Peyer's patch (tissue), 4 donors: ENCODE results near the gene SGTA. TPM values are rescaled to one million over a fixed set of nuclear protein-coding genes. Genes with fewer than 3 reads are reported as not detected.
A peak's percentile ranks its signal among the peaks of the same experiment; 100 is the strongest.

Experiments
- DNase-seq, 3 donors: peaks; one replicate each; pipeline ENCODE4 v3.0.0-alpha.2; 2017 to 2019
- H3K27ac ChIP-seq, 4 donors: fragments of 200-600 bp; sonication (generic); one replicate each; pipeline ENCODE4 v1.5.1; 2016 to 2019
- H3K27me3 ChIP-seq, 2 donors: fragments of 200-600 bp; sonication (generic); one replicate each; pipeline ENCODE4 v1.5.1; 2019
- H3K36me3 ChIP-seq, 3 donors: fragments of 200-600 bp; sonication (generic); one replicate each; pipeline ENCODE4 v1.5.1; 2016 to 2019
- H3K4me1 ChIP-seq, 4 donors: fragments of 200-600 bp; sonication (generic); one replicate each; pipeline ENCODE4 v1.5.1; 2016 to 2019
- H3K4me3 ChIP-seq, 4 donors: fragments of 200-600 bp; sonication (generic); 1 replicate in 3 of 4; 2 replicates in 1 of 4; pipeline ENCODE4 v1.5.1; 2016 to 2019; ENCODE audit warnings: mild to moderate bottlenecking in 1 of 4
- H3K9me3 ChIP-seq, 4 donors: fragments of 200-600 bp; sonication (generic); one replicate each; pipeline ENCODE4 v1.5.1; 2016 to 2019; ENCODE audit warnings: mild to moderate bottlenecking in 1 of 4
- CTCF ChIP-seq, 6 experiments: fragments of 450-650 bp in 4 of 6; fragments of 200-600 bp in 2 of 6; sonication (generic) in 1 of 6; IDR thresholded peaks; one replicate each; pipeline ENCODE4 v1.5.1; 2017 to 2019; ENCODE audit warnings: antibody characterized with exemption in 6 of 6, mild to moderate bottlenecking in 3 of 6, moderate library complexity in 1 of 6
- POLR2A ChIP-seq, 2 donors: fragments of 450-650 bp; IDR thresholded peaks; one replicate each; pipeline ENCODE4 v1.5.1; 2017; ENCODE audit warnings: antibody characterized with exemption in 2 of 2, mild to moderate bottlenecking in 2 of 2, moderate library complexity in 2 of 2
- total RNA-seq, 4 donors: library from RNA; depleted of rRNA; stranded (reverse); fragments of >200 nt; gene quantifications; one replicate each; pipeline ENCODE4 v1.1.0, GENCODE V29; 2016

Gene SGTA
- total RNA-seq, 4 donors from 2014 or later, result 26.4 to 62.5 (median 45.7) TPM

- TF ChIP-seq CTCF (IDR thresholded peaks at IDR 0.05), result no peak
- no peak for TF ChIP-seq POLR2A (IDR thresholded peaks at IDR 0.05)
Measured at GRCh38 chr19:2774953-2775555, 8.0 kb downstream of the SGTA start.

GRCh38 chr19:2774083-2774679 lies 8.9 kb downstream of the SGTA start:
- Histone ChIP-seq H3K4me3 (no peak overlapping the region), H3K4me1 (peaks cover 0 to 20% (median 7%) of the 10 kb centered on the region in 4 donors), H3K9me3 (no peaks in the 10 kb centered on the region), H3K36me3 (no peaks in the 10 kb centered on the region), H3K27ac (peak overlapping the region in 1 of 4 donors; percentile 84), H3K27me3 (no peaks in the 10 kb centered on the region)
- DNase-seq, result no peak
- TF ChIP-seq CTCF (IDR thresholded peaks at IDR 0.05) (no peak), POLR2A (IDR thresholded peaks at IDR 0.05) (no peak)

More at GRCh38 chr19:2774953-2775555, 8.0 kb downstream of the SGTA start:
- Histone ChIP-seq H3K4me3 (peak overlapping the region in 2 of 4 donors; percentile 8 to 25), H3K9me3 (no peaks in the 10 kb centered on the region), H3K4me1 (peaks cover 0 to 20% (median 7%) of the 10 kb centered on the region in 4 donors), H3K27me3 (no peaks in the 10 kb centered on the region), H3K27ac (peak overlapping the region; percentile 64 to 84 (median 74)), H3K36me3 (no peaks in the 10 kb centered on the region)
- no peak for DNase-seq

DNA sequence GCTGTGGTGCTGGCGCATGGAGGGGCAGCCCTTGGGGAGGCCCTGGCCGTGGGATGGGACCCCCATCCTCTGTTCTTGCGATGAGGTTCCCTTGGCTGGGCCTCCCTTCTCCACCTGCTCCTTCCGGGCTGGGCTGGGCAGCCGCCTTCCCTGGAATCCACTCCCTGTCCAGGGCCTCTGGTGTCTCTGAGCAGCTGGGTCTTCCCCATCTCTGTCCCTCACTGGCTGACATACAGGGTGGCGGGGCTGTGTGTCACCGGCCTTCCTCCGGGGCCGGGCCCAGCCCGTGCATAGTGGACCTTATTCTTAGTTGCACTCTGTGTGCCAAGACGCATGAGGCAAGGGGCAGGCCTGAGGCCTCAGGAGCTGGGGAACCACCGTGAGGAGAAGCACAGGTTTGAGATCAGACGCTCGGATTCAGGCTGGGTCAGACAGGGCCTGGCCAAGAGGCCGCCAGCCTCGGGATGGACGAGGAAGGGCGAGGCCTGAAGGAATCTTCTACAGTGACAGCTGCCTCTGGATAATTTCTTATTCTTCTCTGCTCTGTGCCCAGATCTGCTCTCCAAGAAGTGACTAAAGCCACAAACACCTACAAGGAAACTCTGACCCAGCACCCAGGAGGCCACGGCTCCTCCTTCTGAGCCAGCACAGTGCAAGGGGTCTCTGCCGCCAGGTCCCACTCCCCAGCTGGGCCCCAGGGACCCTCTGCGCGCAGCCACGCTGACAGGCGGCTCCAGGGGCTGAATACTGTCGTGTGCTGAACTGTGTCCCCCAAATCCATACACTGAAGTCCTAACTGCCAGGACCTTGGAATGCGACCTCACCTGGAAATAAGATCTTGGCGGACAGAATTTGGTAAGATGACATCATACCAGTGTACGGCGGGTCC lies 11.0 kb downstream of the SGTA start:
- no peak overlapping the region for H3K27ac ChIP-seq
- no peak overlapping the region for H3K4me3 ChIP-seq
- no peak for TF ChIP-seq CTCF (IDR thresholded peaks at IDR 0.05)
- no peak for TF ChIP-seq POLR2A (IDR thresholded peaks at IDR 0.05)
- H3K9me3 ChIP-seq, result no peaks in the 10 kb centered on the region
- H3K4me1 ChIP-seq, result peaks cover 0 to 20% (median 7%) of the 10 kb centered on the region in 4 donors
- H3K36me3 ChIP-seq, result peaks cover 0 to 13% (median 0%) of the 10 kb centered on the region in 3 donors
- no peak for DNase-seq
- no peaks in the 10 kb centered on the region for H3K27me3 ChIP-seq

- Histone ChIP-seq H3K4me3 (no peak overlapping the region), H3K27ac (peak overlapping the region in 2 of 4 donors; percentile 33 to 63), H3K9me3 (no peaks in the 10 kb centered on the region), H3K36me3 (peaks cover 0 to 30% (median 0%) of the 10 kb centered on the region in 3 donors), H3K27me3 (no peaks in the 10 kb centered on the region), H3K4me1 (peaks cover 0 to 20% (median 4%) of the 10 kb centered on the region in 4 donors)
- no peak for TF ChIP-seq POLR2A (IDR thresholded peaks at IDR 0.05)
- no peak for TF ChIP-seq CTCF (IDR thresholded peaks at IDR 0.05)
- no peak for DNase-seq
Measured at GRCh38 chr19:2770055-2771013, 12.7 kb downstream of the SGTA start.

- H3K27me3 ChIP-seq, result no peaks in the 10 kb centered on the region
- no peak for DNase-seq
- H3K4me1 ChIP-seq, result peaks cover 0 to 10% (median 0%) of the 10 kb centered on the region in 4 donors
- no peak overlapping the region for H3K4me3 ChIP-seq
- no peak overlapping the region for H3K27ac ChIP-seq
- no peak for TF ChIP-seq CTCF (IDR thresholded peaks at IDR 0.05)
- no peaks in the 10 kb centered on the region for H3K9me3 ChIP-seq
- H3K36me3 ChIP-seq, result peaks cover 0 to 41% (median 0%) of the 10 kb centered on the region in 3 donors
Measured at GRCh38 chr19:2769218-2769617, 13.9 kb downstream of the SGTA start.
